ENCODE data around the gene SOAT1. TPM values are rescaled to one million over a fixed set of nuclear protein-coding genes. Genes with fewer than 3 reads are reported as not detected.
"Not testable (repeated sequence)": the region's sequence is repeated elsewhere in the genome, so short reads cannot be mapped to it uniquely, and the experiment has no call there.

The SOAT1 gene
- total and polyA plus RNA-seq, 2 of the 8 experiments (the other 6 are each of a cell fraction or from before 2014, with no cell fraction given), result 2.7 to 4.7 TPM

- H3K27me3 ChIP-seq (replicated peaks in 1 of 4; ENCODE audit: control insufficient read depth in 3 of 4, extremely low read depth in 1 of 4, insufficient read depth in 3 of 4, low read length in 3 of 4); H2BK12ac ChIP-seq (ENCODE audit: low read depth, low read length); H2BK20ac ChIP-seq (ENCODE audit: low read length); H2BK15ac ChIP-seq (ENCODE audit: low read length); H3K23me2 ChIP-seq (ENCODE audit: low read depth, low read length); H3K79me2 ChIP-seq (ENCODE audit: control insufficient read depth in 1 of 2, insufficient read depth in 2 of 2, low read length in 2 of 2); CTCF ChIA-PET (ENCODE audit: partially characterized antibody); H4K91ac ChIP-seq (replicated peaks; ENCODE audit: insufficient read length, low read length); H2BK120ac ChIP-seq (replicated peaks; ENCODE audit: low read depth, low read length); H3K4me2 ChIP-seq (ENCODE audit: insufficient read depth in 1 of 2, low read depth in 2 of 2, low read length in 2 of 2); H4K5ac ChIP-seq (ENCODE audit: insufficient read length, low read depth, low read length); H3K23ac ChIP-seq (ENCODE audit: insufficient read length); H3K56ac ChIP-seq (replicated peaks; ENCODE audit: insufficient read length, low read depth, low read length); FAIRE-seq; H3K79me1 ChIP-seq (ENCODE audit: low read depth, low read length); H3K18ac ChIP-seq (ENCODE audit: extremely low read depth, low read length); H2AK5ac ChIP-seq (ENCODE audit: low read depth, low read length); H2AFZ ChIP-seq (ENCODE audit: low read length); DNase-seq (ENCODE audit: low read depth in 1 of 2, low spot score in 2 of 2); H2BK5ac ChIP-seq (ENCODE audit: low read depth, low read length); H3K9me3 ChIP-seq (ENCODE audit: insufficient read depth in 2 of 2, low read depth in 1 of 2, low read length in 1 of 2); H3K14ac ChIP-seq (ENCODE audit: insufficient read length); H4K20me1 ChIP-seq (replicated peaks in 1 of 2; ENCODE audit: control insufficient read depth in 1 of 2, insufficient read depth in 2 of 2, low read length in 2 of 2); H3K4ac ChIP-seq (replicated peaks; ENCODE audit: insufficient read length, low read depth, low read length); H3K4me3 ChIP-seq (ENCODE audit: extremely low read depth in 1 of 4, insufficient read depth in 2 of 4, low read depth in 3 of 4, low read length in 4 of 4); H3K27ac ChIP-seq (ENCODE audit: low read depth, low read length); POLR2A ChIA-PET (ENCODE audit: partially characterized antibody); H4K8ac ChIP-seq (ENCODE audit: extremely low read depth, insufficient read depth, low read length); H3K4me1 ChIP-seq (replicated peaks in 1 of 4; ENCODE audit: control insufficient read depth in 3 of 4, insufficient read depth in 4 of 4, low read length in 3 of 4); H3K36me3 ChIP-seq (ENCODE audit: control insufficient read depth in 2 of 4, insufficient read depth in 4 of 4, low read length in 3 of 4); H3K9ac ChIP-seq (replicated peaks in 1 of 4; ENCODE audit: extremely low read depth in 1 of 4, low read depth in 3 of 4, low read length in 3 of 4): not testable (repeated sequence)
- WGBS, 2 experiments (ENCODE audit: extremely low coverage in 1 of 2, insufficient coverage in 1 of 2, insufficient read length in 1 of 2, insufficient replicate concordance in 2 of 2, low coverage in 1 of 2, low lambda C conversion rate in 2 of 2, missing lambda C conversion rate in 1 of 2), result 89% methylated on average over 2 of the region's 2 CpGs; no CpG with 5 or more reads in 1 of the 2 experiments
Measured at GRCh38 chr1:179245426-179245825, 48.2 kb upstream of the SOAT1 start.
